RWPE2 (cell line): ENCODE results near the gene ELF5.

Experiments used
- ATAC-seq: fragments of 200-7000 bp; cut with Tn5 transposase; 3 replicates; pipeline ENCODE4 v1.9.1; 2021; ENCODE audit warnings: low read depth
- DNase-seq: peaks from one replicate; pipeline ENCODE4 v3.0.0-alpha.2; 2020; ENCODE audit warnings: low spot score
- H3K27ac ChIP-seq: fragments of 450-650 bp; 2 replicates; pipeline ENCODE4 v1.5.1; 2017; ENCODE audit warnings: mild to moderate bottlenecking; ENCODE audit not compliant: poor library complexity, severe bottlenecking
- H3K27me3 ChIP-seq: fragments of 250-450 bp; sonication (Bioruptor Pico); 2 replicates; pipeline ENCODE4 v1.5.1; 2021; ENCODE audit warnings: mild to moderate bottlenecking, moderate library complexity; ENCODE audit not compliant: insufficient read depth, poor library complexity, severe bottlenecking
- H3K36me3 ChIP-seq: fragments of 250-450 bp; sonication (Bioruptor Pico); 2 replicates; pipeline ENCODE4 v1.5.1; 2020; ENCODE audit warnings: low read depth, mild to moderate bottlenecking, moderate library complexity
- H3K4me1 ChIP-seq: fragments of 250-450 bp; sonication (Bioruptor Pico); 2 replicates; pipeline ENCODE4 v1.5.1; 2021; ENCODE audit warnings: mild to moderate bottlenecking, moderate library complexity; ENCODE audit not compliant: insufficient read depth, poor library complexity, severe bottlenecking
- H3K4me3 ChIP-seq: fragments of 250-450 bp; sonication (Bioruptor Pico); 2 replicates; pipeline ENCODE4 v1.5.1; 2021; ENCODE audit warnings: mild to moderate bottlenecking, moderate library complexity; ENCODE audit not compliant: severe bottlenecking
- H3K9me3 ChIP-seq: fragments of 250-450 bp; sonication (Bioruptor Pico); 2 replicates; pipeline ENCODE4 v1.5.1; 2021; ENCODE audit warnings: mild to moderate bottlenecking, moderate library complexity; ENCODE audit not compliant: severe bottlenecking
- CTCF ChIP-seq: fragments of 450-650 bp; IDR thresholded peaks from one replicate; pipeline ENCODE4 v1.5.1; 2017; ENCODE audit warnings: mild to moderate bottlenecking, moderate library complexity; ENCODE audit not compliant: poor library complexity, severe bottlenecking

The ELF5 gene

DNA sequence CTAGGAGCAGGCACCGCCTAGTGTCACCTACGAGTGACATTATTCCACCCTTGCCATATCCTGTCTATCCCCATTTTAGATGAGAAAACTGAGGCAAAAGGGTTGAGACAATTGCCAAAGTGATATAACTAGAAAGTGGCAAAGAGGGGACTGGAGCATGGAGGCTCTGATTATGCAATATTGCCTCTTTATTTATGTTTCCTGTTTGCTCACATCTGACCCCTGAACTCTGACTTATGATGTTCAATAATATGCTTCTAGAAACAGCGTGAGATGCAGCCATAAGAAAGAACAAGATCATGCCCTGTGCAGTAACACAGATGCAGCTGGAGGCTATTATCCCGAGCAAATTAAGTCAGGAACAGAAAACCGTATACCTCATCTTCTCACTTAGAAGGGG lies 7.7 kb downstream of the ELF5 start:
- no peaks in the 10 kb centered on the region for H3K36me3 ChIP-seq
- no peak for TF ChIP-seq CTCF

GRCh38 chr11:34502949-34503348 lies 10.6 kb downstream of the ELF5 start:
- no peak overlapping the region for H3K27ac ChIP-seq
- no peak for DNase-seq
- TF ChIP-seq CTCF, result no peak
- H3K4me1 ChIP-seq, result peaks cover 7% of the 10 kb centered on the region
- H3K36me3 ChIP-seq, result no peaks in the 10 kb centered on the region
- no peak for ATAC-seq
- H3K4me3 ChIP-seq, result no peak overlapping the region
- H3K9me3 ChIP-seq, result no peaks in the 10 kb centered on the region
- no peaks in the 10 kb centered on the region for H3K27me3 ChIP-seq

More for the DNA sequence above, 7.7 kb downstream of the ELF5 start:
- no peak overlapping the region for H3K27ac ChIP-seq
- H3K4me3 ChIP-seq, result no peak overlapping the region
- DNase-seq (no peak), ATAC-seq (no peak)
- no peaks in the 10 kb centered on the region for H3K9me3 ChIP-seq
- no peaks in the 10 kb centered on the region for H3K27me3 ChIP-seq
- H3K4me1 ChIP-seq, result peaks cover 7% of the 10 kb centered on the region

DNA sequence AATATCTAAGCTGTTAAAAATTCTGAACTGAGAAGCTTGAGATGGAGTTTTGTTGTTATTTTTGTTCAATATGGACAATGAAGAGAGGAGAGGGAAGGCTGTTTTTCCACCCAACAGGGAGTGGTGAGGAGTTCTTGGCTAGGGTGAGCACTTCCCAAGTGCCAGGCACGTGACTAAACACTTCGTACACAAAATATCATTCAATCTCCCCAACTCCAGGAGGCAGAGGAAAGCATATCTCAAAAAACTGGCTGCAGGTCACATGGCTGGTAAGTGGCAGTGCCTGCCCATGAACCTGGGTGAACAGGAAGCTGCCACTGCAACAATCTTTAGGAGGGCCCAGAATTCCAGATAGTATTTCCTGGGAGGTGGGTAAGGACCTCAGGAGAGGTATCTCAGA lies 11.6 kb downstream of the ELF5 start:
- Histone ChIP-seq H3K36me3 (no peaks in the 10 kb centered on the region), H3K4me3 (no peak overlapping the region), H3K27ac (no peak overlapping the region), H3K4me1 (peaks cover 7% of the 10 kb centered on the region), H3K27me3 (no peaks in the 10 kb centered on the region), H3K9me3 (no peaks in the 10 kb centered on the region)
- no peak for TF ChIP-seq CTCF
- no peak for ATAC-seq
- no peak for DNase-seq

GRCh38 chr11:34501500-34501899 lies 12.1 kb downstream of the ELF5 start:
- Histone ChIP-seq H3K9me3 (no peaks in the 10 kb centered on the region), H3K27me3 (no peaks in the 10 kb centered on the region), H3K36me3 (no peaks in the 10 kb centered on the region), H3K4me1 (peaks cover 7% of the 10 kb centered on the region), H3K27ac (no peak overlapping the region), H3K4me3 (no peak overlapping the region)
- TF ChIP-seq CTCF, result no peak
- DNase-seq (no peak), ATAC-seq (peak; percentile 54; the same call in 1 of the 3 replicates)

DNA sequence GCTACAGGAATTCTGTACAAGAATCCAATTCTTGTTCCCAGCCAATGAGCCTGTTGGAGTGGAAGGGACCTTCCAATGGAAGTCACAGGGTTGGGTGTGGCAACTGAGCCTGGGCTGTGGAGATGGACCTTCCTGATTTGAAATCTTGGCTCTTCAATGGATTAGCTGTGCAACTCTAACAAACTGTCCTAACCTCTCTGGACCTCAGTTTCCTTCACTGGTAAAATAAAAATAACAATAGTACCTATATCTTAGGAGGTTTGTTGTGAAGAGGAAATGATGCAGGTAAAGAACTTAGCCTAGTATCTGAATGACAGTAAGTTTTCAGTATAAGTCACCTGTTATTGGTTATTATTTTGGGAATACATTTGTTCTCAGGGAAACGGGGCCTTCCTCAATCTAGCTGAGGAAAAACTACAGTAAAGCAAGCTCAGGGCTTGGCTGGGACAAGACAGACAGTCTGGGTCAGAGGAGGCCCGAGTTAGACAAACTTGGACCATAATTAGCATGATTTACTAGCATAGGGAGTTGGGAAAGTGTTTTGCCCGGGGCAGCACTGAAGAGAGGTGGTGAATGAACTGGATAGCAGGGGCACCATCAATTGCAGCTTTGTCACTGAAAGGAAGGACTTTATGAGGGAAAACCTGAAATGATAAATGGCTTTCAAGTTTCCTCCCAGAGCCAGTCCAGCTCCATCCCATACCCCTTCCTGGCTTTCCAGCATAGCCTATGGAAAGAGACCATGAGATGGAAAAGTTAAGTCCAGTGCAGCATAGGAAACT lies 13.7 kb downstream of the ELF5 start:
- Histone ChIP-seq H3K27ac (no peak overlapping the region), H3K36me3 (no peaks in the 10 kb centered on the region), H3K4me3 (no peak overlapping the region), H3K27me3 (no peaks in the 10 kb centered on the region), H3K9me3 (no peaks in the 10 kb centered on the region), H3K4me1 (peaks cover 11% of the 10 kb centered on the region)
- DNase-seq (no peak), ATAC-seq (no peak)
- no peak for TF ChIP-seq CTCF
